BE2C (cell line): ENCODE measurements around the gene PBX1.
A peak's percentile ranks its signal among the peaks of the same experiment; 100 is the strongest.

Experiments
- DNase-seq: peaks from one replicate; pipeline ENCODE4 v3.0.0-alpha.2; 2020
- H3K27me3 ChIP-seq: fragments of 250-450 bp; sonication (Bioruptor Pico); 2 replicates; pipeline ENCODE4 v1.5.1; 2020; ENCODE audit warnings: mild to moderate bottlenecking
- H3K36me3 ChIP-seq: fragments of 250-450 bp; sonication (Bioruptor Pico); 2 replicates; pipeline ENCODE4 v1.5.1; 2020; ENCODE audit warnings: mild to moderate bottlenecking
- H3K4me1 ChIP-seq: fragments of 250-450 bp; sonication (Bioruptor Pico); 2 replicates; pipeline ENCODE4 v1.5.1; 2020
- H3K4me3 ChIP-seq: 2 replicates; pipeline ENCODE4 v1.5.1; 2011; ENCODE audit warnings: low read depth, low read length
- H3K9me3 ChIP-seq: fragments of 250-450 bp; sonication (Bioruptor Pico); 2 replicates; pipeline ENCODE4 v1.5.1; 2020
- CTCF ChIP-seq: IDR thresholded peaks from 2 replicates; pipeline ENCODE4 v1.5.1; 2012; ENCODE audit warnings: mild to moderate bottlenecking, low read depth, low read length

PBX1 gene

DNA sequence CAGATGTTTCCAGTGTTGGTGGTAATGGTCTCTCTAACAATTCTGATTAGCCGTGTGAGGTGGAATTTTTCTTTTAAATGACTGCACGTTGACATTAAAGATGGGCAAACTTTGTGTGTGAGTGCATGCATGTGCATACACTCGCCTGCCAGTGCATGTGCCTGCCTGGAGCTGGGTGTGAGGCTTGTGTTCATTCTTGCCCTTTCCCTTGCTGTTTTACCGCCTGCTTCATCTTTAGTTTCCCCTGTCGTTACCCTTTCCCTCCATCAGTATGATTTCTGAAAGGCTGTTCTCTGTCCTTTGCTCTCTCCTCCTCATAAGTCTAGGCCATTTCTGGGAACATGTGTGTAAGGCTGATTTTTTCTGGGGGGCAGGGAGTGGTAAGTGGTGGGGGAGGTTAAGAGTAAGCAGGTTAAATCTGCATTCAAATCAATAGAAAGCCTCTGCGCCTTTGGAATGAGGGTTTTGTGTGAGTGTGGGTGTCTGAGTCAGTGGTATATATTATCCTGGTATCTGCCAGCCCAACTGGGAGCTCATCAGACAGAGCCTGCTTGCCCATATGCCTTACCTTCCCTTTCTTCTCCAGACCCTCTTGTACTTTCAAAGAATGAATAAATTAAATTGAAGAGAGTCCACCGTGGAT lies 112.5 kb downstream of the PBX1 start:
- H3K9me3 ChIP-seq, result no peaks in the 10 kb centered on the region
- H3K4me3 ChIP-seq, result no peak overlapping the region
- no peaks in the 10 kb centered on the region for H3K27me3 ChIP-seq
- H3K4me1 ChIP-seq, result no peaks in the 10 kb centered on the region
- DNase-seq, result no peak
- no peaks in the 10 kb centered on the region for H3K36me3 ChIP-seq
- TF ChIP-seq CTCF, result no peak

DNA sequence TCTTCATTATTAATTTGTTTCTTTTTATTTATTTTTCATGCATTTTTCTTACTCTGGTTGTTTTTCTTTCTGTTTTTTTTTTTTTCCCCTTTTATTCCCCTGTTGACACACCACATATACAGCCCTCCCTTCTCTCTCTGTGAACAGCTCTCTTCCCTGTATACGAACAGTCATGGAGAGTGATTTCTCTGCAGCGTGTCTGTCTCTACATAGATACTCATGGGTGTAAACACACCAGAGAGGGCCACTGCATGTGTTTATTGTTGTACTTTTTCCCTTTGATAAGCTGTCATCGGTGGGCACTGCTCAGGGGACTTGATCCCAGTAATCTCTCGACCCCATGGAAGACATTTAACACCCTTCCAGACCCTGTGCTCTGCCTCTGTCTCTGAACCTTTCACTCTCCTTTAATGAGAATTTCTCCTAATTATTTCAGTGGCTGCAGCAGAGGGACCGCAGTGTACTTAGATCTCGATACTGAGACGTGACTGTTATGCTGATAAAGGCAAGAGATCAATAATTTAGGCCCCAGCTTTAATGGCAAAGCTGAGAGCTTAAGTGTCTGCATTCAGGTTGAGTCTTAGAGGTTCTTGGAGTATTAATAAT lies 113.1 kb downstream of the PBX1 start:
- no peaks in the 10 kb centered on the region for H3K27me3 ChIP-seq
- H3K4me1 ChIP-seq, result no peaks in the 10 kb centered on the region
- no peak overlapping the region for H3K4me3 ChIP-seq
- TF ChIP-seq CTCF, result no peak
- no peak for DNase-seq
- H3K9me3 ChIP-seq, result no peaks in the 10 kb centered on the region
- H3K36me3 ChIP-seq, result no peaks in the 10 kb centered on the region

- Histone ChIP-seq H3K4me3 (no peak overlapping the region), H3K27me3 (no peaks in the 10 kb centered on the region), H3K36me3 (no peaks in the 10 kb centered on the region), H3K9me3 (no peaks in the 10 kb centered on the region), H3K4me1 (no peaks in the 10 kb centered on the region)
- DNase-seq, result no peak
- TF ChIP-seq CTCF, result no peak
These were observed 113.6 kb downstream of the PBX1 start for GRCh38 chr1:164672588-164672987.

DNA sequence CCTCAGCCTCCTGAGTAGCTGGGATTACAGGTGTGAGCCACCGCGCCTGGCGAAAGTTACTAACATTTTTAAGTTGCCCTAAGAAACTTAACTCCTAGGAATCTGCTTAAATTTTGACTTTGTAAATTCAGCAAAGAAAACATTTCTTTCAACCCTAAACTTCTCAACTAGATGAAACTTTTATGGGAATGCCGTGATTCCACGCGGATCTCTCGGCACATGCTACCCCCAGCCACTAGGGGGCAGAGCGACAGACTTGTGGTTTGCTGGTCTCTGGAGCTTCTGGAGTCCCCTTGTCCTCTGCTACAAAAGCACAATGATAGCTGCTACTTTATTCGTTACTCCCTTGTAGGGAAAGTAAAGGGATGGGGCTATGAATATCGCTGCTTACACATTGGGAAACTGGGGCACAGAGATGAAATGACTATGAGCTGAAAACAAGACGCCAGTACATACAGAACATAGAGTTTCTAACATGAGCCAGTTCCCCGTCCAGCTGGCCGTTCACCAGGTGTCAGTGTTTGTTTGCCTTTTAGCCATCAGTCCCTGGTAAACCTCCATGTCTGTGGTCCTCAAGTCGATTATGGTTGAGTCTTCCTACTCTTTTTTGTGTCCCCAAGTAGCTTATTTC lies 114.7 kb downstream of the PBX1 start:
- TF ChIP-seq CTCF, result peak; percentile 92
- H3K36me3 ChIP-seq, result no peaks in the 10 kb centered on the region
- no peaks in the 10 kb centered on the region for H3K9me3 ChIP-seq
- peak; percentile 67 for DNase-seq
- H3K27me3 ChIP-seq, result no peaks in the 10 kb centered on the region
- H3K4me1 ChIP-seq, result no peaks in the 10 kb centered on the region
- H3K4me3 ChIP-seq, result no peak overlapping the region

- no peak for TF ChIP-seq CTCF
- H3K4me3 ChIP-seq, result no peak overlapping the region
- no peaks in the 10 kb centered on the region for H3K4me1 ChIP-seq
- DNase-seq, result no peak
- no peaks in the 10 kb centered on the region for H3K36me3 ChIP-seq
- H3K9me3 ChIP-seq, result no peaks in the 10 kb centered on the region
- no peaks in the 10 kb centered on the region for H3K27me3 ChIP-seq
These were observed 116.4 kb downstream of the PBX1 start for GRCh38 chr1:164675342-164675904.
